Measurements from ENCODE around the gene KIF26B.

- TF ChIP-seq EZH2phosphoT487 (IDR thresholded peaks at IDR 0.05; ENCODE audit: insufficient read depth, low read depth) (no peak), EZH2 (IDR thresholded peaks at IDR 0.05; ENCODE audit: insufficient read depth, poor library complexity, severe bottlenecking) (no peak)
Measured at GRCh38 chr1:245604979-245605378, 450.2 kb downstream of the KIF26B start.

Data from GM23248 (cell line).